GM12878 (cell line): ENCODE data around the gene DUSP15. TPM values are rescaled to one million over a fixed set of nuclear protein-coding genes. Genes with fewer than 3 reads are reported as not detected.

Source experiments
- ATAC-seq: fragments of 200-7000 bp; cut with Tn5 transposase; 3 replicates; pipeline ENCODE4 v1.9.1; 2020; ENCODE audit warnings: mild to moderate bottlenecking, moderate library complexity
- BruUV-seq: library from RNA; stranded (reverse); fragments of 400-500 nt; replicated peaks from 2 replicates; lab custom pipeline; 2021; lab: Mats Ljungman, UMichigan
- CTCF ChIA-PET: fragments of 300-600 bp; sonication (Branson Sonifier 250); formaldehyde crosslinking; extraction: SDS; loops from one replicate; lab custom pipeline; 2021; ENCODE audit warnings: inconsistent platforms; lab: Yijun Ruan, JAX
- POLR2A ChIA-PET: fragments of 350-600 bp; formaldehyde crosslinking; extraction: SDS; loops from one replicate; lab custom pipeline; 2021; ENCODE audit warnings: inconsistent platforms; lab: Charles Lee
- RAD21 ChIA-PET: fragments of 300-600 bp; sonication (Branson Sonifier 250); formaldehyde crosslinking; loops from one replicate; lab custom pipeline; 2023; ENCODE audit warnings: antibody characterized with exemption; ENCODE audit not compliant: unreplicated experiment; lab: Charles Lee
- SMC1A ChIA-PET: fragments of 300-600 bp; sonication (Branson Sonifier 250); formaldehyde crosslinking; loops from one replicate; lab custom pipeline; 2023; ENCODE audit not compliant: unreplicated experiment, uncharacterized antibody; lab: Charles Lee
- DNase-seq: peaks from one replicate; pipeline ENCODE4 v3.0.0-alpha.2; 2011; ENCODE audit warnings: low read depth, low spot score
- FAIRE-seq: peaks from 3 replicates; lab custom pipeline; 2011; peaks lifted over from hg19 to GRCh38; lab: Jason Lieb, UNC
- H2AFZ ChIP-seq: 2 replicates; pipeline ENCODE4 v1.6.0; 2011; ENCODE audit warnings: low read depth, low read length, control low read depth; ENCODE audit not compliant: control insufficient read depth
- H3K27ac ChIP-seq: 2 replicates; pipeline ENCODE4 v1.5.1; 2011; ENCODE audit warnings: control low read depth; ENCODE audit not compliant: control insufficient read depth, insufficient read depth
- H3K27me3 ChIP-seq, 2 experiments: replicated peaks in 1 of 2; 2 replicates each; pipeline versions ENCODE4 v1.6.0 to v1.6.1; 2011; ENCODE audit warnings: low read length in 1 of 2; ENCODE audit not compliant: control insufficient read depth in 2 of 2, insufficient read depth in 2 of 2
- H3K36me3 ChIP-seq, 2 experiments: 2 replicates each; pipeline ENCODE4 v1.5.1; 2011; ENCODE audit warnings: low read length in 1 of 2; ENCODE audit not compliant: control insufficient read depth in 2 of 2, insufficient read depth in 2 of 2
- H3K4me1 ChIP-seq: 2 replicates; pipeline ENCODE4 v1.6.1; 2011; ENCODE audit warnings: mild to moderate bottlenecking, low read length, moderate library complexity, mixed read lengths; ENCODE audit not compliant: control insufficient read depth, insufficient read depth
- H3K4me2 ChIP-seq: 2 replicates; pipeline ENCODE4 v1.6.0; 2011; ENCODE audit warnings: control low read depth; ENCODE audit not compliant: control insufficient read depth, insufficient read depth
- H3K4me3 ChIP-seq: fragments of 200-600 bp; sonication (generic); 2 replicates; pipeline ENCODE4 v1.5.1; 2016
- H3K79me2 ChIP-seq: 2 replicates; pipeline ENCODE4 v1.6.0; 2011; ENCODE audit warnings: low read length; ENCODE audit not compliant: control insufficient read depth, insufficient read depth
- H3K9ac ChIP-seq: 2 replicates; pipeline ENCODE4 v1.8.0; 2011; ENCODE audit warnings: low read length, control low read depth, mixed read lengths; ENCODE audit not compliant: control insufficient read depth, insufficient read depth
- H3K9me3 ChIP-seq: replicated peaks from 3 replicates; pipeline ENCODE4 v1.5.1; 2011; ENCODE audit warnings: mild to moderate bottlenecking, low read length; ENCODE audit not compliant: control insufficient read depth, insufficient read depth
- H4K20me1 ChIP-seq: 2 replicates; pipeline ENCODE4 v1.6.0; 2011; ENCODE audit not compliant: control insufficient read depth, insufficient read depth
- ASH2L ChIP-seq: fragments of 300-600, 200-600 bp; sonication (generic); IDR thresholded peaks from 2 replicates; pipeline ENCODE4 v1.6.1; 2017; ENCODE audit warnings: low read depth, mild to moderate bottlenecking, borderline replicate concordance
- ATF7 ChIP-seq: fragments of 450-650 bp; IDR thresholded peaks from 2 replicates; pipeline ENCODE4 v1.6.1; 2016; ENCODE audit warnings: low read depth, mild to moderate bottlenecking
- CEBPZ ChIP-seq: fragments of 150-350 bp; IDR thresholded peaks from 2 replicates; pipeline ENCODE4 v1.6.1; 2016; ENCODE audit warnings: low read depth, low read length
- IRF5 ChIP-seq: fragments of 450-650 bp; IDR thresholded peaks from 2 replicates; pipeline ENCODE4 v1.6.1; 2017; ENCODE audit warnings: borderline replicate concordance
- LARP7 ChIP-seq: fragments of 450-650 bp; IDR thresholded peaks from 2 replicates; pipeline ENCODE4 v1.6.1; 2017; ENCODE audit warnings: mild to moderate bottlenecking
- MYB ChIP-seq: fragments of 150-350 bp; IDR thresholded peaks from 2 replicates; pipeline ENCODE4 v1.6.1; 2014; ENCODE audit warnings: mild to moderate bottlenecking, low read depth, low read length, borderline replicate concordance
- NR2C1 ChIP-seq: fragments of 450-650 bp; IDR thresholded peaks from 2 replicates; pipeline ENCODE4 v1.6.1; 2017; ENCODE audit warnings: antibody characterized with exemption, mild to moderate bottlenecking, moderate library complexity
- NR2C2 ChIP-seq: IDR thresholded peaks from 2 replicates; pipeline ENCODE4 v1.6.1; 2011; ENCODE audit warnings: borderline replicate concordance, low read depth; ENCODE audit not compliant: control insufficient read depth, insufficient read length
- NR2F1 ChIP-seq: fragments of 450-650 bp; conservative IDR thresholded peaks from 2 replicates; pipeline ENCODE4 v1.6.1; 2017; ENCODE audit warnings: mild to moderate bottlenecking
- RELB ChIP-seq: fragments of 450-650 bp; IDR thresholded peaks from 2 replicates; pipeline ENCODE4 v1.6.1; 2017; ENCODE audit warnings: low read depth, mild to moderate bottlenecking, moderate library complexity
- SMAD5 ChIP-seq: IDR thresholded peaks from 2 replicates; pipeline ENCODE4 v1.6.1; 2016; ENCODE audit warnings: antibody characterized with exemption, low read depth
- SMC3 ChIP-seq: IDR thresholded peaks from 2 replicates; pipeline ENCODE4 v1.6.1; 2011; ENCODE audit warnings: low read length, improper control_type of control experiment, borderline replicate concordance
- SREBF1 ChIP-seq: IDR thresholded peaks from 2 replicates; pipeline ENCODE4 v1.6.1; 2012; ENCODE audit warnings: mild to moderate bottlenecking, low read length
- SRF ChIP-seq, 2 experiments: IDR thresholded peaks; 2 replicates each; pipeline ENCODE4 v1.6.1; 2011; ENCODE audit warnings: low read depth in 2 of 2, low read length in 2 of 2, mild to moderate bottlenecking in 1 of 2, moderate library complexity in 1 of 2
- TBL1XR1 ChIP-seq: IDR thresholded peaks from 2 replicates; pipeline ENCODE4 v1.6.1; 2012; ENCODE audit warnings: low read depth, low read length, improper control_type of control experiment
- ZBTB4 ChIP-seq: fragments of 450-650 bp; formaldehyde crosslinking; IDR thresholded peaks from 2 replicates; pipeline ENCODE4 v1.4.0; 2022; ENCODE audit warnings: mild to moderate bottlenecking, moderate library complexity
- WGBS: methylation state at CpG from one replicate; pipeline ENCODE4 v1.1.6; 2016; ENCODE audit warnings: low lambda C conversion rate; ENCODE audit not compliant: insufficient replicate concordance, insufficient coverage; ENCODE audit errors: missing lambda C conversion rate; 5-methylcytosine and 5-hydroxymethylcytosine counted together
- in situ Hi-C: fragments of 300-500 bp; cut with MboI; formaldehyde crosslinking; loops from 9 replicates; pipeline ENCODE4 v1.14.3; 2018; ENCODE audit warnings: mixed read lengths
- intact Hi-C: fragments of 100-400 bp; cut with micrococcal nuclease; formaldehyde crosslinking; loops from one replicate; pipeline ENCODE4 v1.14.2; 2022; ENCODE audit not compliant: unreplicated experiment
- polyA plus RNA-seq, 11 experiments: library from polyadenylated mRNA; depleted of rRNA in 4 of 11; unstranded in 6 of 11; stranded (reverse) in 5 of 11; fragments of >200 nt; fragmentation: Nextera tagmentation in 4 of 11; fragmentation: Illumina TruSeq in 1 of 11; extraction: Ambion mirVana in 4 of 11; extraction: Trizol in 1 of 11; gene quantifications; 1 replicate in 1 of 11; 2 replicates in 10 of 11; pipeline versions ENCODE4 v1.2.1 to v1.2.3, GENCODE V29; 2011 to 2016; ENCODE audit warnings: inconsistent platforms in 2 of 11, missing spikeins in 2 of 11, low read depth in 1 of 11
- total RNA-seq, 4 experiments: library from RNA; depleted of rRNA in 3 of 4; stranded (reverse); fragments of >200 nt in 3 of 4; fragmentation: Illumina TruSeq in 1 of 4; extraction: Trizol in 1 of 4; gene quantifications; 2 replicates each; pipeline versions ENCODE4 v1.2.1 to v1.2.3, GENCODE V29; 2013 to 2021

Gene DUSP15
- total and polyA plus RNA-seq, 10 of the 15 experiments (the other 5 are each of a cell fraction or from before 2014, with no cell fraction given): 0.06 to 2.5 (median 0.67) TPM; not detected in 1

GRCh38 chr20:31843288-31843687, 27.0 kb downstream of the DUSP15 start:
- ChIA-PET SMC1A (no interaction called here), CTCF (interaction anchor here (1.3 to 7.3 kb wide), 3 partner anchors 9 to 20 kb away, joined by 5 to 109 read pairs (median 10); partner anchors contain the start of gene MYLK2), RAD21 (interaction anchor here (1.2 to 1.4 kb wide), 2 partner anchors 9 to 20 kb away, joined by 3 to 5 read pairs; no protein-coding TSS in a partner anchor), POLR2A (no interaction called here)
- Histone ChIP-seq H3K9ac (no peak overlapping the region), H3K4me3 (no peak overlapping the region), H3K4me2 (no peak overlapping the region), H3K9me3 (no peaks in the 10 kb centered on the region), H4K20me1 (no peaks in the 10 kb centered on the region; the same call in 1 of the 2 replicates), H3K36me3 (no peaks in the 10 kb centered on the region), H3K4me1 (peaks cover 5% of the 10 kb centered on the region; the same call in 1 of the 2 replicates), H3K27ac (no peak overlapping the region), H3K27me3 (no peaks in the 10 kb centered on the region; a peak in 1 of 4 replicates), H3K79me2 (no peaks in the 10 kb centered on the region), H2AFZ (no peak overlapping the region)
- WGBS: 37% methylated on average over 6 of the region's 6 CpGs
- intact Hi-C loops (no loop called here), in situ Hi-C loops (no loop called here)
- ATAC-seq: no peak
- BruUV-seq: no TSS peak
- no peak for FAIRE-seq
- DNase-seq: no peak
- TF ChIP-seq TBL1XR1 (no peak), ATF7 (no peak), NR2C2 (peak; percentile 47), MYB (no peak), SREBF1 (no peak), ASH2L (no peak), NR2C1 (peak; percentile 56; the same call in 1 of the 2 replicates), LARP7 (no peak), IRF5 (no peak), SMAD5 (no peak), CEBPZ (no peak), RELB (no peak), ZBTB4 (CRISPR knock-in tag) (no peak), SMC3 (no peak), NR2F1 (peak; percentile 69), SRF (IDR thresholded peaks at IDR 0.05; ENCODE audit: low read depth in 2 of 2, low read length in 2 of 2) (no peak)
